CD4-positive, alpha-beta memory T cell (primary cell): ENCODE results near the gene INTU. TPM values are rescaled to one million over a fixed set of nuclear protein-coding genes. Genes with fewer than 3 reads are reported as not detected.

Source experiments
- CTCF ChIA-PET: fragments of 350-600 bp; sonication (Branson Sonifier 250); formaldehyde crosslinking; loops from one replicate; lab custom pipeline; 2021; ENCODE audit warnings: inconsistent platforms; ENCODE audit not compliant: partially characterized antibody; lab: Charles Lee
- POLR2A ChIA-PET: fragments of 350-600 bp; sonication (Branson Sonifier 250); formaldehyde crosslinking; loops from one replicate; lab custom pipeline; 2021; ENCODE audit not compliant: partially characterized antibody; lab: Charles Lee
- DNase-seq, 5 donors: peaks; one replicate each; pipeline versions ENCODE4 v3.0.0 to v3.0.0-alpha.2; 2020 to 2022; ENCODE audit warnings: mixed read lengths in 1 of 5
- H3K27ac ChIP-seq: one replicate; pipeline ENCODE4 v1.7.0; 2013; ENCODE audit warnings: low read depth, low read length
- H3K27me3 ChIP-seq: 2 replicates; pipeline ENCODE4 v1.7.0; 2013; ENCODE audit warnings: mild to moderate bottlenecking, low read length, moderate library complexity; ENCODE audit not compliant: insufficient read depth
- H3K36me3 ChIP-seq: 2 replicates; pipeline ENCODE4 v1.7.0; 2013; ENCODE audit warnings: mild to moderate bottlenecking, low read length, moderate library complexity; ENCODE audit not compliant: insufficient read depth
- H3K4me1 ChIP-seq: 2 replicates; pipeline ENCODE4 v1.7.0; 2013; ENCODE audit warnings: mild to moderate bottlenecking, low read length, moderate library complexity; ENCODE audit not compliant: insufficient read depth
- H3K4me3 ChIP-seq, 2 donors: one replicate each; pipeline ENCODE4 v1.7.0; 2013; ENCODE audit warnings: low read length in 2 of 2, mild to moderate bottlenecking in 1 of 2
- H3K9me3 ChIP-seq, 2 donors: one replicate each; pipeline ENCODE4 v1.7.0; 2013; ENCODE audit warnings: low read length in 2 of 2, control low read depth in 1 of 2; ENCODE audit not compliant: control insufficient read depth in 1 of 2
- H3K27ac Mint-ChIP-seq, 7 donors: one replicate each; pipeline ENCODE4 v1.8.0; 2020 to 2021; ENCODE audit warnings: mixed read lengths in 7 of 7, mild to moderate bottlenecking in 6 of 7, inconsistent platforms in 3 of 7, moderate library complexity in 3 of 7
- H3K27me3 Mint-ChIP-seq, 2 donors: one replicate each; pipeline ENCODE4 v1.8.0; 2020 to 2021; ENCODE audit warnings: mixed read lengths in 2 of 2
- H3K36me3 Mint-ChIP-seq, 2 donors: one replicate each; pipeline ENCODE4 v1.8.0; 2020 to 2021; ENCODE audit warnings: mixed read lengths in 2 of 2, inconsistent platforms in 1 of 2, mild to moderate bottlenecking in 1 of 2
- H3K4me1 Mint-ChIP-seq, 4 donors: one replicate each; pipeline ENCODE4 v1.8.0; 2020 to 2021; ENCODE audit warnings: mixed read lengths in 4 of 4, mild to moderate bottlenecking in 1 of 4
- H3K4me3 Mint-ChIP-seq, 8 donors: one replicate each; pipeline ENCODE4 v1.8.0; 2020 to 2021; ENCODE audit warnings: mixed read lengths in 8 of 8, mild to moderate bottlenecking in 7 of 8, moderate library complexity in 6 of 8, inconsistent platforms in 3 of 8
- H3K9me3 Mint-ChIP-seq, 8 donors: one replicate each; pipeline ENCODE4 v1.8.0; 2020 to 2021; ENCODE audit warnings: mixed read lengths in 8 of 8, mild to moderate bottlenecking in 5 of 8, inconsistent platforms in 3 of 8, moderate library complexity in 1 of 8
- intact Hi-C: fragments of 100-400 bp; cut with micrococcal nuclease; formaldehyde crosslinking; loops from one replicate; pipeline ENCODE4 v1.15.1; 2023
- polyA plus RNA-seq, 2 donors: library from polyadenylated mRNA; unstranded; fragments of 300-500 nt; fragmentation: Illumina TruSeq; gene quantifications; one replicate each; pipeline ENCODE4 v1.2.3, GENCODE V29; 2021
- total RNA-seq, 2 experiments: library from RNA; stranded (reverse); gene quantifications; one replicate each; pipeline ENCODE4 v1.2.3, GENCODE V29; 2021

INTU gene
- total and polyA plus RNA-seq, 4 experiments from 2014 or later, result 0.37 TPM; not detected in 3

DNA sequence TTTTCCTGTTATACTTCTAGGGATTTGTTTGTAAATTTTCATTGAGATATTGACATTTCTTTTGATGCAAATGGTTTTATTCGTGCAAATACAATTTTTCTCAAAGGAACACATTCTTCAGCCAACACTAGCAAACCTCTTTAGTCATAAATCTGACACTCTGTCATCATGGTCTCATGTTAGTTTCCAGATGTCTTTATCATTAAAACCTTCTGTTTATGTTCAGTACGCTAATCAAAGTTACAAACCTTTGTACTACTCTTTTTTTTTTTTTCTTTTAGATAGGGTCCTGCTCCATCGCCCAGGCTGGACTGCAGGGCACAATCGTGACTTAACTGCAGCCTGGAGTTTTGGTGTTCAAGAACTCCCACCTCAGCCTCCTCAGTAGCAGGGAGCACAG lies 104.5 kb downstream of the INTU start:
- intact Hi-C loops, result no loop called here

GRCh38 chr4:127741247-127741646 lies 108.5 kb downstream of the INTU start:
- Mint-ChIP-seq H3K27ac (no peak overlapping the region), H3K4me1 (no peaks in the 10 kb centered on the region), H3K27me3 (peaks cover 2 to 7% of the 10 kb centered on the region in 2 donors), H3K36me3 (no peaks in the 10 kb centered on the region), H3K4me3 (no peak overlapping the region), H3K9me3 (peaks cover 0 to 6% (median 0%) of the 10 kb centered on the region in 8 donors)
- H3K27me3 ChIP-seq, result no peaks in the 10 kb centered on the region
- H3K9me3 ChIP-seq, result no peaks in the 10 kb centered on the region
- no peak overlapping the region for H3K27ac ChIP-seq
- intact Hi-C loops, result no loop called here
- ChIA-PET POLR2A (no interaction called here), CTCF (no interaction called here)
- no peak overlapping the region for H3K4me3 ChIP-seq
- no peak for DNase-seq
- H3K36me3 ChIP-seq, result no peaks in the 10 kb centered on the region
- H3K4me1 ChIP-seq, result no peaks in the 10 kb centered on the region

More for the DNA sequence above, 104.5 kb downstream of the INTU start:
- H3K36me3 Mint-ChIP-seq, result no peaks in the 10 kb centered on the region
- Histone ChIP-seq H3K4me3 (no peak overlapping the region), H3K9me3 (no peaks in the 10 kb centered on the region), H3K27me3 (no peaks in the 10 kb centered on the region), H3K27ac (no peak overlapping the region), H3K36me3 (no peaks in the 10 kb centered on the region), H3K4me1 (no peaks in the 10 kb centered on the region)
- POLR2A ChIA-PET, result no interaction called here
- no peaks in the 10 kb centered on the region for H3K4me1 Mint-ChIP-seq
- H3K4me3 Mint-ChIP-seq, result no peak overlapping the region
- no peak for DNase-seq
- H3K27me3 Mint-ChIP-seq, result peaks cover 0 to 3% of the 10 kb centered on the region in 2 donors
- CTCF ChIA-PET, result no interaction called here
- no peak overlapping the region for H3K27ac Mint-ChIP-seq
- H3K9me3 Mint-ChIP-seq, result peaks cover 0 to 3% (median 0%) of the 10 kb centered on the region in 8 donors

GRCh38 chr4:127747883-127748282 lies 115.1 kb downstream of the INTU start:
- ChIA-PET CTCF (interaction anchor here (0.9 kb wide), 1 partner anchor 9 kb away, joined by 3 read pairs; no protein-coding TSS in a partner anchor), POLR2A (no interaction called here)
- peaks cover 0 to 19% (median 11%) of the 10 kb centered on the region in 8 donors for H3K9me3 Mint-ChIP-seq
- H3K4me1 Mint-ChIP-seq, result no peaks in the 10 kb centered on the region
- no peak overlapping the region for H3K4me3 Mint-ChIP-seq
- no peaks in the 10 kb centered on the region for H3K9me3 ChIP-seq
- no peaks in the 10 kb centered on the region for H3K4me1 ChIP-seq
- intact Hi-C loops, result no loop called here
- H3K27me3 Mint-ChIP-seq, result peaks cover 5 to 9% of the 10 kb centered on the region in 2 donors
- no peaks in the 10 kb centered on the region for H3K27me3 ChIP-seq
- DNase-seq, result no peak
- no peak overlapping the region for H3K4me3 ChIP-seq
- no peaks in the 10 kb centered on the region for H3K36me3 ChIP-seq
- H3K27ac ChIP-seq, result no peak overlapping the region
- H3K27ac Mint-ChIP-seq, result no peak overlapping the region
- H3K36me3 Mint-ChIP-seq, result peaks cover 0 to 2% of the 10 kb centered on the region in 2 donors

- Mint-ChIP-seq H3K36me3 (peaks cover 0 to 2% of the 10 kb centered on the region in 2 donors), H3K27me3 (peaks cover 5 to 9% of the 10 kb centered on the region in 2 donors), H3K4me3 (no peak overlapping the region), H3K4me1 (no peaks in the 10 kb centered on the region), H3K27ac (no peak overlapping the region), H3K9me3 (peaks cover 0 to 19% (median 11%) of the 10 kb centered on the region in 8 donors)
- Histone ChIP-seq H3K36me3 (no peaks in the 10 kb centered on the region), H3K4me1 (no peaks in the 10 kb centered on the region), H3K27me3 (no peaks in the 10 kb centered on the region), H3K9me3 (no peaks in the 10 kb centered on the region), H3K4me3 (no peak overlapping the region), H3K27ac (no peak overlapping the region)
- no peak for DNase-seq
- ChIA-PET POLR2A (no interaction called here), CTCF (no interaction called here)
- intact Hi-C loops, result no loop called here
These were observed 116.2 kb downstream of the INTU start for GRCh38 chr4:127748957-127749356.

GRCh38 chr4:127756906-127757305 lies 124.1 kb downstream of the INTU start:
- intact Hi-C loops, result no loop called here
- Mint-ChIP-seq H3K4me1 (no peaks in the 10 kb centered on the region), H3K4me3 (no peak overlapping the region), H3K27me3 (peaks cover 1 to 3% of the 10 kb centered on the region in 2 donors), H3K36me3 (no peaks in the 10 kb centered on the region), H3K27ac (no peak overlapping the region), H3K9me3 (peaks cover 0 to 2% (median 0%) of the 10 kb centered on the region in 8 donors)
- Histone ChIP-seq H3K4me3 (no peak overlapping the region), H3K27ac (no peak overlapping the region), H3K4me1 (no peaks in the 10 kb centered on the region), H3K36me3 (no peaks in the 10 kb centered on the region), H3K9me3 (no peaks in the 10 kb centered on the region), H3K27me3 (no peaks in the 10 kb centered on the region)
- DNase-seq, result no peak
- ChIA-PET CTCF (no interaction called here), POLR2A (no interaction called here)

GRCh38 chr4:127759228-127759820 lies 126.6 kb downstream of the INTU start:
- no peaks in the 10 kb centered on the region for H3K36me3 ChIP-seq
- POLR2A ChIA-PET, result no interaction called here
- no peaks in the 10 kb centered on the region for H3K27me3 ChIP-seq
- no peak overlapping the region for H3K27ac ChIP-seq
- H3K9me3 ChIP-seq, result no peaks in the 10 kb centered on the region
- Mint-ChIP-seq H3K4me1 (no peaks in the 10 kb centered on the region), H3K4me3 (no peak overlapping the region), H3K9me3 (peaks cover 0 to 2% (median 0%) of the 10 kb centered on the region in 8 donors), H3K27me3 (peaks cover 1 to 2% of the 10 kb centered on the region in 2 donors), H3K27ac (no peak overlapping the region), H3K36me3 (no peaks in the 10 kb centered on the region)
- intact Hi-C loops, result no loop called here
- no peak for DNase-seq
- CTCF ChIA-PET, result no interaction called here
- H3K4me3 ChIP-seq, result no peak overlapping the region
- no peaks in the 10 kb centered on the region for H3K4me1 ChIP-seq

GRCh38 chr4:127759893-127760292 lies 127.1 kb downstream of the INTU start:
- Histone ChIP-seq H3K4me1 (no peaks in the 10 kb centered on the region), H3K4me3 (no peak overlapping the region), H3K36me3 (no peaks in the 10 kb centered on the region), H3K9me3 (no peaks in the 10 kb centered on the region), H3K27ac (no peak overlapping the region), H3K27me3 (no peaks in the 10 kb centered on the region)
- ChIA-PET POLR2A (no interaction called here), CTCF (no interaction called here)
- DNase-seq, result no peak
- no peak overlapping the region for H3K4me3 Mint-ChIP-seq
- H3K27ac Mint-ChIP-seq, result no peak overlapping the region
- peaks cover 0 to 2% (median 0%) of the 10 kb centered on the region in 8 donors for H3K9me3 Mint-ChIP-seq
- H3K4me1 Mint-ChIP-seq, result no peaks in the 10 kb centered on the region
- peaks cover 1 to 2% of the 10 kb centered on the region in 2 donors for H3K27me3 Mint-ChIP-seq
- intact Hi-C loops, result no loop called here
- H3K36me3 Mint-ChIP-seq, result no peaks in the 10 kb centered on the region
